HepG2 (cell line): ENCODE measurements around the gene ZFPM1. TPM values are rescaled to one million over a fixed set of nuclear protein-coding genes. Genes with fewer than 3 reads are reported as not detected.

Experiments
- ADNP ChIP-seq: sonication (generic); formaldehyde crosslinking; IDR thresholded peaks from 2 replicates; pipeline ENCODE4 v1.4.0; 2020; ENCODE audit warnings: missing genetic modification reagents
- HNF4A ChIP-seq: sonication (generic); formaldehyde crosslinking; IDR thresholded peaks from 2 replicates; pipeline ENCODE4 v1.4.0; 2020; ENCODE audit warnings: missing genetic modification reagents
- KLF16 ChIP-seq, 2 experiments: sonication (generic) in 1 of 2; formaldehyde crosslinking in 1 of 2; IDR thresholded peaks; 2 replicates each; pipeline versions ENCODE4 v1.6.1 to v1.8.0; 2016 to 2023; ENCODE audit warnings: missing genetic modification reagents in 2 of 2, missing compliant biosample characterization in 1 of 2
- SALL2 ChIP-seq: sonication (generic); formaldehyde crosslinking; IDR thresholded peaks from 2 replicates; pipeline ENCODE4 v1.8.1; 2023; ENCODE audit warnings: mild to moderate bottlenecking, missing genetic modification reagents, inconsistent platforms
- SETDB1 ChIP-seq: sonication (generic); formaldehyde crosslinking; IDR thresholded peaks from 2 replicates; pipeline ENCODE4 v1.5.1; 2020; ENCODE audit warnings: missing genetic modification reagents, mild to moderate bottlenecking, borderline replicate concordance
- TCF12 ChIP-seq, 2 experiments: fragments of 450-650 bp in 1 of 2; sonication (generic) in 1 of 2; formaldehyde crosslinking in 1 of 2; IDR thresholded peaks; 2 replicates each; pipeline versions ENCODE4 v1.6.1 to v1.8.0; 2017 to 2022; ENCODE audit warnings: antibody characterized with exemption in 1 of 2, mild to moderate bottlenecking in 1 of 2, missing genetic modification reagents in 1 of 2, moderate library complexity in 1 of 2
- ZBTB3 ChIP-seq: sonication (generic); formaldehyde crosslinking; IDR thresholded peaks from 2 replicates; pipeline ENCODE4 v1.4.0; 2020; ENCODE audit warnings: low read depth, mild to moderate bottlenecking, moderate library complexity, missing genetic modification reagents, borderline replicate concordance
- ZNF331 ChIP-seq: sonication (generic); formaldehyde crosslinking; IDR thresholded peaks from 2 replicates; pipeline ENCODE4 v1.4.0; 2020; ENCODE audit warnings: missing genetic modification reagents
- ZNF780A ChIP-seq: sonication (generic); formaldehyde crosslinking; IDR thresholded peaks from 2 replicates; pipeline ENCODE4 v1.8.0; 2022; ENCODE audit warnings: mild to moderate bottlenecking, missing genetic modification reagents, moderate library complexity
- polyA plus RNA-seq, 8 experiments: library from polyadenylated mRNA; depleted of rRNA in 3 of 8; stranded (reverse) in 7 of 8; unstranded in 1 of 8; fragments of >200 nt; fragmentation: Illumina TruSeq in 4 of 8; extraction: Trizol in 4 of 8; gene quantifications; 2 replicates each; pipeline versions ENCODE4 v1.2.1 to v1.2.3, GENCODE V29; 2011 to 2016; ENCODE audit warnings: low read depth in 4 of 8, missing spikeins in 1 of 8, mixed read lengths in 1 of 8; ENCODE audit not compliant: insufficient read depth in 1 of 8
- total RNA-seq, 5 experiments: library from RNA; depleted of rRNA; stranded (reverse); fragments of >200 nt; fragmentation: Illumina TruSeq; extraction: Trizol; gene quantifications; 2 replicates each; pipeline ENCODE4 v1.2.3, GENCODE V29; 2016; ENCODE audit warnings: low read depth in 1 of 5
- TF ChIP-seq, protein P1 (sequence below): sonication (generic); formaldehyde crosslinking; IDR thresholded peaks from 2 replicates; pipeline ENCODE4 v1.4.0; 2020; ENCODE audit warnings: missing genetic modification reagents
- TF ChIP-seq, protein P2 (sequence below): IDR thresholded peaks from 2 replicates; pipeline ENCODE4 v1.6.1; 2016; ENCODE audit warnings: missing compliant biosample characterization, missing genetic modification reagents, borderline replicate concordance
- TF ChIP-seq, protein P3 (sequence below): sonication (generic); formaldehyde crosslinking; IDR thresholded peaks from 2 replicates; pipeline ENCODE4 v1.4.0; 2020; ENCODE audit warnings: missing genetic modification reagents
- TF ChIP-seq, protein P4 (sequence below), 2 experiments: sonication (generic) in 1 of 2; formaldehyde crosslinking in 1 of 2; IDR thresholded peaks; 2 replicates each; pipeline versions ENCODE4 v1.4.0 to v1.6.1; 2018 to 2020; ENCODE audit warnings: missing genetic modification reagents in 2 of 2, borderline replicate concordance in 1 of 2, low read depth in 1 of 2, mild to moderate bottlenecking in 1 of 2, missing biosample characterization in 1 of 2
- TF ChIP-seq, protein P5 (sequence below): sonication (generic); formaldehyde crosslinking; IDR thresholded peaks from 2 replicates; pipeline ENCODE4 v1.4.0; 2020; ENCODE audit warnings: missing genetic modification reagents
- TF ChIP-seq, protein P6 (sequence below): sonication (generic); formaldehyde crosslinking; IDR thresholded peaks from 2 replicates; pipeline ENCODE4 v1.8.1; 2023; ENCODE audit warnings: mild to moderate bottlenecking, missing genetic modification reagents

Gene ZFPM1
- total and polyA plus RNA-seq, 2 of the 13 experiments (the other 11 are each of a cell fraction or from before 2014, with no cell fraction given), result 1.3 to 3.8 TPM

DNA sequence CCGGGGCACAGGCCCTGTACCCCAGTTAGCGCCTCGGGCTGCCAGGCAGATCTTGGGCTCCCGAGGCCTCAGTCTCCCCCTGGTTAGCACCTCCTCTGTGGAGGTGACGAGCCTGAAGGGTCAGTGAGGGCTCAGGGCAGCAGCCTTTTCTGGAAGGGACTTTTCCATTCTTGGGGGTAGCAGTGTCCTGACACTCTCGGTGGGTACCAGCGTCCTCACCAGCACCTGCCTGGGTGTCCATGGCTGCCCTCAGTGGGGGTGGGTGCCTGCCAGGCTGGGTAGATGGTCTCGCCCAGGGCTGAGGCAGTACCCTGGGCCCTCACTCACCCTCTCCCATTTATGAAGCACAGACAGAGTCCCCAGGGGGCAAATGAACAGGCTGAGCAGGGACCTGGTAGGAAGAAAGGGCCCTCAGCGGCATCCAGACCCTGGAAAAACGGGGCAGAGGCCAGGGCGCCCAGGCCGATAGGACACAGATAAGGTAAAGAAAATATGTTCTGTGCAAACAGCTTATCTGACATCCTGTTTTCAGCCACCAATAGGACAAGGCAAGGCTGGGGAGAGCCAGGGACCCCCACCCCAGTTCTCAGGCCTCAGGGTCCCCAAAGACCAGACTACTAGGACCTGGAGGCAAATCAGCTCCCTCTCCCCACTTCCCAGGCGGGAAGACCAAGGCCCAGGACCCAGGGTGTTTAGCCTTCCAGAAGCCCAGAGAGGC lies 50.9 kb downstream of the ZFPM1 start (continued):
- TF ChIP-seq ZNF780A (CRISPR knock-in tag), result no peak
- TF ChIP-seq HNF4A (CRISPR knock-in tag), result peak; percentile 81
- TF ChIP-seq, protein P1, sequence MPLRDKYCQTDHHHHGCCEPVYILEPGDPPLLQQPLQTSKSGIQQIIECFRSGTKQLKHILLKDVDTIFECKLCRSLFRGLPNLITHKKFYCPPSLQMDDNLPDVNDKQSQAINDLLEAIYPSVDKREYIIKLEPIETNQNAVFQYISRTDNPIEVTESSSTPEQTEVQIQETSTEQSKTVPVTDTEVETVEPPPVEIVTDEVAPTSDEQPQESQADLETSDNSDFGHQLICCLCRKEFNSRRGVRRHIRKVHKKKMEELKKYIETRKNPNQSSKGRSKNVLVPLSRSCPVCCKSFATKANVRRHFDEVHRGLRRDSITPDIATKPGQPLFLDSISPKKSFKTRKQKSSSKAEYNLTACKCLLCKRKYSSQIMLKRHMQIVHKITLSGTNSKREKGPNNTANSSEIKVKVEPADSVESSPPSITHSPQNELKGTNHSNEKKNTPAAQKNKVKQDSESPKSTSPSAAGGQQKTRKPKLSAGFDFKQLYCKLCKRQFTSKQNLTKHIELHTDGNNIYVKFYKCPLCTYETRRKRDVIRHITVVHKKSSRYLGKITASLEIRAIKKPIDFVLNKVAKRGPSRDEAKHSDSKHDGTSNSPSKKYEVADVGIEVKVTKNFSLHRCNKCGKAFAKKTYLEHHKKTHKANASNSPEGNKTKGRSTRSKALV (CRISPR knock-in tag), result 0 out of 2 replicates have a peak, but pooled peaks have one; percentile 81
- TF ChIP-seq, protein P2, sequence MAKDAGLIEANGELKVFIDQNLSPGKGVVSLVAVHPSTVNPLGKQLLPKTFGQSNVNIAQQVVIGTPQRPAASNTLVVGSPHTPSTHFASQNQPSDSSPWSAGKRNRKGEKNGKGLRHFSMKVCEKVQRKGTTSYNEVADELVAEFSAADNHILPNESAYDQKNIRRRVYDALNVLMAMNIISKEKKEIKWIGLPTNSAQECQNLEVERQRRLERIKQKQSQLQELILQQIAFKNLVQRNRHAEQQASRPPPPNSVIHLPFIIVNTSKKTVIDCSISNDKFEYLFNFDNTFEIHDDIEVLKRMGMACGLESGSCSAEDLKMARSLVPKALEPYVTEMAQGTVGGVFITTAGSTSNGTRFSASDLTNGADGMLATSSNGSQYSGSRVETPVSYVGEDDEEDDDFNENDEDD (CRISPR knock-in tag), result 0 out of 2 replicates have a peak, but pooled peaks have one; percentile 8
- TF ChIP-seq ZBTB3 (CRISPR knock-in tag), result no peak
- no peak for TF ChIP-seq KLF16 (CRISPR knock-in tag; IDR thresholded peaks at IDR 0.05)
- TF ChIP-seq, protein P3, sequence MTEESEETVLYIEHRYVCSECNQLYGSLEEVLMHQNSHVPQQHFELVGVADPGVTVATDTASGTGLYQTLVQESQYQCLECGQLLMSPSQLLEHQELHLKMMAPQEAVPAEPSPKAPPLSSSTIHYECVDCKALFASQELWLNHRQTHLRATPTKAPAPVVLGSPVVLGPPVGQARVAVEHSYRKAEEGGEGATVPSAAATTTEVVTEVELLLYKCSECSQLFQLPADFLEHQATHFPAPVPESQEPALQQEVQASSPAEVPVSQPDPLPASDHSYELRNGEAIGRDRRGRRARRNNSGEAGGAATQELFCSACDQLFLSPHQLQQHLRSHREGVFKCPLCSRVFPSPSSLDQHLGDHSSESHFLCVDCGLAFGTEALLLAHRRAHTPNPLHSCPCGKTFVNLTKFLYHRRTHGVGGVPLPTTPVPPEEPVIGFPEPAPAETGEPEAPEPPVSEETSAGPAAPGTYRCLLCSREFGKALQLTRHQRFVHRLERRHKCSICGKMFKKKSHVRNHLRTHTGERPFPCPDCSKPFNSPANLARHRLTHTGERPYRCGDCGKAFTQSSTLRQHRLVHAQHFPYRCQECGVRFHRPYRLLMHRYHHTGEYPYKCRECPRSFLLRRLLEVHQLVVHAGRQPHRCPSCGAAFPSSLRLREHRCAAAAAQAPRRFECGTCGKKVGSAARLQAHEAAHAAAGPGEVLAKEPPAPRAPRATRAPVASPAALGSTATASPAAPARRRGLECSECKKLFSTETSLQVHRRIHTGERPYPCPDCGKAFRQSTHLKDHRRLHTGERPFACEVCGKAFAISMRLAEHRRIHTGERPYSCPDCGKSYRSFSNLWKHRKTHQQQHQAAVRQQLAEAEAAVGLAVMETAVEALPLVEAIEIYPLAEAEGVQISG (CRISPR knock-in tag), result peak; percentile 38; the same call in 1 of the 2 replicates
- TF ChIP-seq TCF12 (IDR thresholded peaks at IDR 0.05), result no peak
- no peak for TF ChIP-seq TCF12 (CRISPR knock-in tag; IDR thresholded peaks at IDR 0.05)
- TF ChIP-seq, protein P4, sequence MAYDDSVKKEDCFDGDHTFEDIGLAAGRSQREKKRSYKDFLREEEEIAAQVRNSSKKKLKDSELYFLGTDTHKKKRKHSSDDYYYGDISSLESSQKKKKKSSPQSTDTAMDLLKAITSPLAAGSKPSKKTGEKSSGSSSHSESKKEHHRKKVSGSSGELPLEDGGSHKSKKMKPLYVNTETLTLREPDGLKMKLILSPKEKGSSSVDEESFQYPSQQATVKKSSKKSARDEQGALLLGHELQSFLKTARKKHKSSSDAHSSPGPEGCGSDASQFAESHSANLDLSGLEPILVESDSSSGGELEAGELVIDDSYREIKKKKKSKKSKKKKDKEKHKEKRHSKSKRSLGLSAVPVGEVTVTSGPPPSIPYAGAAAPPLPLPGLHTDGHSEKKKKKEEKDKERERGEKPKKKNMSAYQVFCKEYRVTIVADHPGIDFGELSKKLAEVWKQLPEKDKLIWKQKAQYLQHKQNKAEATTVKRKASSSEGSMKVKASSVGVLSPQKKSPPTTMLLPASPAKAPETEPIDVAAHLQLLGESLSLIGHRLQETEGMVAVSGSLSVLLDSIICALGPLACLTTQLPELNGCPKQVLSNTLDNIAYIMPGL (CRISPR knock-in tag; IDR thresholded peaks at IDR 0.05; ENCODE audit: borderline replicate concordance in 1 of 2, low read depth in 1 of 2), result 0 out of 4 replicates have a peak, but pooled peaks of 1 of the 2 experiments have one; percentile 15
- TF ChIP-seq, protein P5, sequence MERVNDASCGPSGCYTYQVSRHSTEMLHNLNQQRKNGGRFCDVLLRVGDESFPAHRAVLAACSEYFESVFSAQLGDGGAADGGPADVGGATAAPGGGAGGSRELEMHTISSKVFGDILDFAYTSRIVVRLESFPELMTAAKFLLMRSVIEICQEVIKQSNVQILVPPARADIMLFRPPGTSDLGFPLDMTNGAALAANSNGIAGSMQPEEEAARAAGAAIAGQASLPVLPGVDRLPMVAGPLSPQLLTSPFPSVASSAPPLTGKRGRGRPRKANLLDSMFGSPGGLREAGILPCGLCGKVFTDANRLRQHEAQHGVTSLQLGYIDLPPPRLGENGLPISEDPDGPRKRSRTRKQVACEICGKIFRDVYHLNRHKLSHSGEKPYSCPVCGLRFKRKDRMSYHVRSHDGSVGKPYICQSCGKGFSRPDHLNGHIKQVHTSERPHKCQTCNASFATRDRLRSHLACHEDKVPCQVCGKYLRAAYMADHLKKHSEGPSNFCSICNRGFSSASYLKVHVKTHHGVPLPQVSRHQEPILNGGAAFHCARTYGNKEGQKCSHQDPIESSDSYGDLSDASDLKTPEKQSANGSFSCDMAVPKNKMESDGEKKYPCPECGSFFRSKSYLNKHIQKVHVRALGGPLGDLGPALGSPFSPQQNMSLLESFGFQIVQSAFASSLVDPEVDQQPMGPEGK (CRISPR knock-in tag), result peak; percentile 87; the same call in 1 of the 2 replicates
- TF ChIP-seq ZNF331, result peak; percentile 54; the same call in 1 of the 2 replicates
- TF ChIP-seq ADNP (CRISPR knock-in tag), result peak; percentile 90
- TF ChIP-seq SETDB1 (CRISPR knock-in tag), result 0 out of 2 replicates have a peak, but pooled peaks have one; percentile 15
- TF ChIP-seq SALL2 (CRISPR knock-in tag), result no peak; the same call in 1 of the 2 replicates
- TF ChIP-seq, protein P6, sequence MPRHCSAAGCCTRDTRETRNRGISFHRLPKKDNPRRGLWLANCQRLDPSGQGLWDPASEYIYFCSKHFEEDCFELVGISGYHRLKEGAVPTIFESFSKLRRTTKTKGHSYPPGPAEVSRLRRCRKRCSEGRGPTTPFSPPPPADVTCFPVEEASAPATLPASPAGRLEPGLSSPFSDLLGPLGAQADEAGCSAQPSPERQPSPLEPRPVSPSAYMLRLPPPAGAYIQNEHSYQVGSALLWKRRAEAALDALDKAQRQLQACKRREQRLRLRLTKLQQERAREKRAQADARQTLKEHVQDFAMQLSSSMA (CRISPR knock-in tag), result no peak
